ENCODE data around the gene SLC38A2. TPM values are rescaled to one million over a fixed set of nuclear protein-coding genes. Genes with fewer than 3 reads are reported as not detected.

The SLC38A2 gene
- polyA plus RNA-seq, 4 donors = 27.8 to 69.4 (median 47.2) TPM

DNA sequence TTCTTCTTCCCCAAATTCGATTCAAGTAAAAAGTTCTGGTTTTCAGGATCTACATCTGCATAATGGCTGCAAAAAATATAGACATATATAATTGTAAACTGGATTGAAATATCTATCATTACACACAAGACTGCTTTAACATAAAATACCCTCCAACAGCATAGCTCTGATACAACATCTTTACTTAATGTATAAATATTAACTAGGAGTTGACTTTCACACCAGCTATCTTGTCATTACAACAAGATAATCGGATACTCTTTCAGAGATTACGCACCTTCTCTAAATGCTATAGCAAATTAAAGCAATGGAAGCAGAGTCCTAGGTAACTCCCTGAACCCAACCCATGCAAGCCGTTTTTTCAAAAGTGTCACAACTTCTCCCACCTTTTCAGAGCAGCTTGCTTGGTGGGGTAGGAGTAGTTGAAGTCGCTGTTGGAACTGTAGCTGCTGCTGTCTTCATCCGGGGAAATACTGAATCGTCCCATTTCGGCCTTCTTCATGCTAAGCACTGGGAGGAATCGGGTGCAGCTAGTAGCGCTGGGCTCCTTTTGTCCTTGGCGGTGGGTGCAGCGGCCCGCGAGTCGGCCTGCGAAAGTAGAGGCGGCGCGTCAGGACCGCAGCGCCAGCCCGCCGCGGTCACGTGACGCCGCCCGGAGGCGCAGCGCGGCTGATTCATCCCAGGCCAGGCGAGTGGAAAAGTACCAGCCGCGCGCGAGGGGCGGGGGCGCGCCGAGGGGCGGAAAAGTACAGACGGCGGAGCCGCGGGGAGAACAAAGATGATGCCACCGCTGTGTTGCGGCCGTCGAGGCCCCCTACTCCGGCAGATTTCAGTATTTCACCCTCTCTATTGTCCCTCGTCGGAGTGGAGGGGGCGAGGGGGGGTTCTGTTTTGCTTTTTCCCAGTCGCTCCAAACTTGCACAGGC, 1.5 kb downstream of the SLC38A2 start:
- WGBS, 3 donors = 0 to 1% (median 1%) methylated on average over 49 to 54 of the region's 54 CpGs
- no peak for FAIRE-seq
- H3K27ac ChIP-seq (ENCODE audit: low read depth in 1 of 3, low read length in 2 of 3) = peak overlapping the region; percentile 80 to 100 (median 96)

GRCh38 chr12:46370380-46370734, 2.2 kb downstream of the SLC38A2 start:
- 1 to 21% (median 12%) methylated on average over 2 of the region's 2 CpGs for WGBS, 3 donors
- H3K27me3 ChIP-seq (ENCODE audit: control insufficient read depth in 3 of 3, insufficient read depth in 3 of 3, low read length in 3 of 3) = peaks cover 0 to 8% (median 0%) of the 10 kb centered on the region in 3 donors
- H3K9me3 ChIP-seq (ENCODE audit: control insufficient read depth in 2 of 2, insufficient read depth in 1 of 2, low read depth in 1 of 2, low read length in 1 of 2) = no peaks in the 10 kb centered on the region
- H3K27ac ChIP-seq (ENCODE audit: low read depth in 1 of 3, low read length in 2 of 3) = peak overlapping the region in 1 of 3 donors; percentile 96
- H3K36me3 ChIP-seq (ENCODE audit: control insufficient read depth in 3 of 3, insufficient read depth in 2 of 3, low read depth in 1 of 3, low read length in 3 of 3) = peaks cover 4 to 26% (median 23%) of the 10 kb centered on the region in 3 donors
- peak overlapping the region; percentile 17 to 95 (median 95) for H3K4me3 ChIP-seq (ENCODE audit: low read depth in 1 of 3, low read length in 3 of 3)
- FAIRE-seq (no peak), DNase-seq (no peak)
- H3K4me1 ChIP-seq (ENCODE audit: control insufficient read depth in 3 of 3, insufficient read depth in 2 of 3, low read depth in 1 of 3, low read length in 2 of 3) = peaks cover 11 to 39% (median 11%) of the 10 kb centered on the region in 3 donors

More for the DNA sequence above, 1.5 kb downstream of the SLC38A2 start:
- H3K9me3 ChIP-seq (ENCODE audit: control insufficient read depth in 2 of 2, insufficient read depth in 1 of 2, low read depth in 1 of 2, low read length in 1 of 2) = no peaks in the 10 kb centered on the region
- peaks cover 0 to 8% (median 0%) of the 10 kb centered on the region in 3 donors for H3K27me3 ChIP-seq (ENCODE audit: control insufficient read depth in 3 of 3, insufficient read depth in 3 of 3, low read length in 3 of 3)
- DNase-seq = peak; percentile 86 to 94
- H3K4me3 ChIP-seq (ENCODE audit: low read depth in 1 of 3, low read length in 3 of 3) = peak overlapping the region; percentile 76 to 95 (median 95)
- peaks cover 4 to 26% (median 20%) of the 10 kb centered on the region in 3 donors for H3K36me3 ChIP-seq (ENCODE audit: control insufficient read depth in 3 of 3, insufficient read depth in 2 of 3, low read depth in 1 of 3, low read length in 3 of 3)
- peaks cover 11 to 32% (median 11%) of the 10 kb centered on the region in 3 donors for H3K4me1 ChIP-seq (ENCODE audit: control insufficient read depth in 3 of 3, insufficient read depth in 2 of 3, low read depth in 1 of 3, low read length in 2 of 3)

GRCh38 chr12:46369474-46370379, 2.8 kb downstream of the SLC38A2 start:
- peak; percentile 29 to 57 for DNase-seq
- Histone ChIP-seq H3K27me3 (ENCODE audit: control insufficient read depth in 3 of 3, insufficient read depth in 3 of 3, low read length in 3 of 3) (peaks cover 0 to 8% (median 0%) of the 10 kb centered on the region in 3 donors), H3K4me1 (ENCODE audit: control insufficient read depth in 3 of 3, insufficient read depth in 2 of 3, low read depth in 1 of 3, low read length in 2 of 3) (peaks cover 11 to 42% (median 11%) of the 10 kb centered on the region in 3 donors), H3K9me3 (ENCODE audit: control insufficient read depth in 2 of 2, insufficient read depth in 1 of 2, low read depth in 1 of 2, low read length in 1 of 2) (no peaks in the 10 kb centered on the region), H3K4me3 (ENCODE audit: low read depth in 1 of 3, low read length in 3 of 3) (peak overlapping the region; percentile 35 to 95 (median 95)), H3K36me3 (ENCODE audit: control insufficient read depth in 3 of 3, insufficient read depth in 2 of 3, low read depth in 1 of 3, low read length in 3 of 3) (peaks cover 4 to 26% (median 23%) of the 10 kb centered on the region in 3 donors), H3K27ac (ENCODE audit: low read depth in 1 of 3, low read length in 2 of 3) (peak overlapping the region in 1 of 3 donors; percentile 96)
- 27 to 38% (median 35%) methylated on average over 7 of the region's 7 CpGs for WGBS, 3 donors
- FAIRE-seq = no peak

- Histone ChIP-seq H3K4me1 (ENCODE audit: control insufficient read depth in 3 of 3, insufficient read depth in 2 of 3, low read depth in 1 of 3, low read length in 2 of 3) (peaks cover 11 to 41% (median 11%) of the 10 kb centered on the region in 3 donors), H3K4me3 (ENCODE audit: low read depth in 1 of 3, low read length in 3 of 3) (peak overlapping the region; percentile 2 to 95 (median 35)), H3K27ac (ENCODE audit: low read depth in 1 of 3, low read length in 2 of 3) (peak overlapping the region in 2 of 3 donors; percentile 2 to 46), H3K27me3 (ENCODE audit: control insufficient read depth in 3 of 3, insufficient read depth in 3 of 3, low read length in 3 of 3) (peaks cover 0 to 8% (median 0%) of the 10 kb centered on the region in 3 donors), H3K9me3 (ENCODE audit: control insufficient read depth in 2 of 2, insufficient read depth in 1 of 2, low read depth in 1 of 2, low read length in 1 of 2) (no peaks in the 10 kb centered on the region), H3K36me3 (ENCODE audit: control insufficient read depth in 3 of 3, insufficient read depth in 2 of 3, low read depth in 1 of 3, low read length in 3 of 3) (peaks cover 4 to 28% (median 25%) of the 10 kb centered on the region in 3 donors)
- DNase-seq (peak in 1 of 2 donors; percentile 51), FAIRE-seq (no peak)
- WGBS, 3 donors = 64 to 73% (median 70%) methylated on average over 4 of the region's 4 CpGs
Observed at GRCh38 chr12:46369095-46369473, 3.5 kb downstream of the SLC38A2 start.

DNA sequence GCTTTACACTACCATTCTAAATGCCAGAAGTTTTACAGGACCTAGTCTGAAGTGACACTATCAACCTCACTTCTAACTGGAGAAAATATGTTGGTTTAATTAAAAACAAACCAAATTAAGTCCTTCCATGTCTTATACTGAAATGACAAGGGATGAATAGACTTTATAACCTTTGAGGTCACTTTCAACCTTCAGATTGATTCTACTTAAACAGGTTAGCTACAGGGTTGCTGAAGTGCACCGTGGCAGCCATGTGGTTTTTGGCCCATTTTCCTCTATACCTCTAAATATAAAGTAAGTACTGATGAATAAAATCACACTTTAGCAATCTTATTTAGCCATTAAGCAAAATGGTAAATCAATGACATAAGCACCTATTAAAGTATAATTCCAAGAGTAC, 3.9 kb downstream of the SLC38A2 start:
- DNase-seq (no peak), FAIRE-seq (no peak)
- H3K36me3 ChIP-seq (ENCODE audit: control insufficient read depth in 3 of 3, insufficient read depth in 2 of 3, low read depth in 1 of 3, low read length in 3 of 3) = peaks cover 4 to 28% (median 27%) of the 10 kb centered on the region in 3 donors
- WGBS, 3 donors = 16 to 65% (median 32%) methylated on average over 1 of the region's 1 CpG
- H3K9me3 ChIP-seq (ENCODE audit: control insufficient read depth in 2 of 2, insufficient read depth in 1 of 2, low read depth in 1 of 2, low read length in 1 of 2) = no peaks in the 10 kb centered on the region
- peaks cover 0 to 4% (median 0%) of the 10 kb centered on the region in 3 donors for H3K27me3 ChIP-seq (ENCODE audit: control insufficient read depth in 3 of 3, insufficient read depth in 3 of 3, low read length in 3 of 3)
- no peak overlapping the region for H3K27ac ChIP-seq (ENCODE audit: low read depth in 1 of 3, low read length in 2 of 3)
- peaks cover 11 to 37% (median 11%) of the 10 kb centered on the region in 3 donors for H3K4me1 ChIP-seq (ENCODE audit: control insufficient read depth in 3 of 3, insufficient read depth in 2 of 3, low read depth in 1 of 3, low read length in 2 of 3)
- peak overlapping the region in 2 of 3 donors; percentile 12 to 95 for H3K4me3 ChIP-seq (ENCODE audit: low read depth in 1 of 3, low read length in 3 of 3)

GRCh38 chr12:46368138-46368537, 4.4 kb downstream of the SLC38A2 start:
- DNase-seq (no peak), FAIRE-seq (no peak)
- Histone ChIP-seq H3K27me3 (ENCODE audit: control insufficient read depth in 3 of 3, insufficient read depth in 3 of 3, low read length in 3 of 3) (no peaks in the 10 kb centered on the region), H3K4me3 (ENCODE audit: low read depth in 1 of 3, low read length in 3 of 3) (peak overlapping the region in 1 of 3 donors; percentile 12), H3K36me3 (ENCODE audit: control insufficient read depth in 3 of 3, insufficient read depth in 2 of 3, low read depth in 1 of 3, low read length in 3 of 3) (peaks cover 4 to 30% (median 29%) of the 10 kb centered on the region in 3 donors), H3K9me3 (ENCODE audit: control insufficient read depth in 2 of 2, insufficient read depth in 1 of 2, low read depth in 1 of 2, low read length in 1 of 2) (no peaks in the 10 kb centered on the region), H3K27ac (ENCODE audit: low read depth in 1 of 3, low read length in 2 of 3) (no peak overlapping the region), H3K4me1 (ENCODE audit: control insufficient read depth in 3 of 3, insufficient read depth in 2 of 3, low read depth in 1 of 3, low read length in 2 of 3) (peaks cover 11 to 32% (median 11%) of the 10 kb centered on the region in 3 donors)

DNA sequence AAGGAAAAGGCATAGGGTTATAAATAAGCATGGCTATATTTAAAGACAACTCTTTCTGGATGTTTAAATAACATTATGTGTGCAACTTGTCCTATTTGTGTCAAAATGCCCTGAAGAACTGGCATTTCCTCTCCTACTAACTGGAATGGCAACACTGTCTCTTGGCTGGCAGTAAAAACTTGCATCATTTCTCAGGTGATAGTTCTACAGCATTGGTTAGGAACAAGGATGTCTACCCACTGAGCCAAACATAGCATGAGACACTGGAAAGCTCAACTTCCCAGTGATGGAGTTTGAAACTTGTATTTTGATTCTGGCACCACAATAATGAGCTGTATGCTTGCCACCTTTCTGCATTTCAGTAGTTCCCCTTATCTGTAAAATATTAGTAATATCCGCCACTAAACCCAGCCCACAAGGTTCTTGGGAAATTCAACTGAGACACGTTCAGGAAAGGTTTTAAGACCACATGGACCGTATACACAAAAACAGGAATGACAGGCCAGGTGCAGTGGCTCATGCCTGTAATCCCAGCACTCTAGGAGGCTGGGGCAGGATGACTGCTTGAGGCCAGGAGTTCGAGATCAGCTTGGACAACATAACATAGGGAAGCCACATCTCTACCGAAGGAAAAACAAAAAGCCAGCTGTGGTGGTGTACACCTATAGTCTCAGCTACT, 5.1 kb downstream of the SLC38A2 start:
- peaks cover 11 to 32% (median 11%) of the 10 kb centered on the region in 3 donors for H3K4me1 ChIP-seq (ENCODE audit: control insufficient read depth in 3 of 3, insufficient read depth in 2 of 3, low read depth in 1 of 3, low read length in 2 of 3)
- H3K27ac ChIP-seq (ENCODE audit: low read depth in 1 of 3, low read length in 2 of 3) = no peak overlapping the region
- no peak overlapping the region for H3K4me3 ChIP-seq (ENCODE audit: low read depth in 1 of 3, low read length in 3 of 3)
- H3K27me3 ChIP-seq (ENCODE audit: control insufficient read depth in 3 of 3, insufficient read depth in 3 of 3, low read length in 3 of 3) = no peaks in the 10 kb centered on the region
- 31 to 40% (median 32%) methylated on average over 5 of the region's 5 CpGs for WGBS, 3 donors
- peaks cover 4 to 32% (median 31%) of the 10 kb centered on the region in 3 donors for H3K36me3 ChIP-seq (ENCODE audit: control insufficient read depth in 3 of 3, insufficient read depth in 2 of 3, low read depth in 1 of 3, low read length in 3 of 3)
- H3K9me3 ChIP-seq (ENCODE audit: control insufficient read depth in 2 of 2, insufficient read depth in 1 of 2, low read depth in 1 of 2, low read length in 1 of 2) = no peaks in the 10 kb centered on the region
- no peak for FAIRE-seq
- no peak for DNase-seq
